AG20443 (cell line): ENCODE data around the gene UCN2.
"Not testable (repeated sequence)": the region's sequence is repeated elsewhere in the genome, so short reads cannot be mapped to it uniquely, and the experiment has no call there.

Experiments used
- DNase-seq: peaks from one replicate; pipeline ENCODE4 v3.0.0; 2012; ENCODE audit warnings: low spot score, mixed read lengths

The UCN2 gene

GRCh38 chr3:48536116-48536515 is 27.5 kb downstream of the UCN2 start:
- DNase-seq: no peak

GRCh38 chr3:48535578-48535977 is 28.0 kb downstream of the UCN2 start:
- DNase-seq: no peak

GRCh38 chr3:48532977-48533337 is 30.6 kb downstream of the UCN2 start:
- no peak for DNase-seq

GRCh38 chr3:48532271-48532976 is 31.2 kb downstream of the UCN2 start:
- DNase-seq: no peak

- DNase-seq: not testable (repeated sequence)
These were observed 32.9 kb downstream of the UCN2 start for GRCh38 chr3:48530701-48531100.

- no peak for DNase-seq
These were observed 34.8 kb downstream of the UCN2 start for GRCh38 chr3:48528754-48529153.

- no peak for DNase-seq
These were observed 35.5 kb downstream of the UCN2 start for GRCh38 chr3:48528048-48528447.

- DNase-seq: no peak
These were observed 38.6 kb downstream of the UCN2 start for GRCh38 chr3:48524970-48525369.

GRCh38 chr3:48521635-48522034 is 41.9 kb downstream of the UCN2 start:
- no peak for DNase-seq

GRCh38 chr3:48519277-48519643 is 44.3 kb downstream of the UCN2 start:
- DNase-seq: no peak

- DNase-seq: peak; percentile 6
These were observed 44.8 kb downstream of the UCN2 start for GRCh38 chr3:48518638-48519276.

- peak; percentile 8 for DNase-seq
These were observed 45.5 kb downstream of the UCN2 start for GRCh38 chr3:48518069-48518468.

GRCh38 chr3:48516571-48516970 is 47.0 kb downstream of the UCN2 start:
- DNase-seq: no peak

- DNase-seq: no peak
These were observed 49.0 kb downstream of the UCN2 start for GRCh38 chr3:48514431-48515227.
